ENCODE results near the gene RPL13. TPM values are rescaled to one million over a fixed set of nuclear protein-coding genes. Genes with fewer than 3 reads are reported as not detected.

RPL13 gene
- total and polyA plus RNA-seq, 4 donors = 699 to 2,663 (median 1,571) TPM

DNA sequence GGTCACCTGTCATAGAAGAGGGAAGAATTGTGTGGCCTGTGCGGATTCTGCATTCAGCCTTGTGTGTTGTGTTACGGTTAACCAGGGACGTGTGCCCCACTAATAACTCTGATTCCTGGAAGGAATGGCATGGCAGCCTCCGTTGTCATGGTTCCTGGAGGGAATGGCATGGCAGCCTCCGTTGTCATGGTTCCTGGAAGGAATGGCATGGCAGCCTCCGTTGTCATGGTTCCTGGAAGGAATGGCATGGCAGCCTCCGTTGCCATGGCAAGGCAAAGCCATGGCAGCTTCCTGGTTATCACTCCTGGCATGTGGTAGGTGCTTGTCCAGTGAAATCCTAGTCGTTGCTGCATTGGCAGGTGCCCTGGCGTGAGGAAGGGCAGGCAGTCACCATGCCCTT, 43.4 kb upstream of the RPL13 start:
- WGBS = 81% methylated on average over 9 of the region's 9 CpGs
- Histone ChIP-seq H3K36me3 (ENCODE audit: control insufficient read depth in 4 of 4, insufficient read depth in 3 of 4, low read depth in 1 of 4, low read length in 3 of 4) (peaks cover 10 to 57% (median 35%) of the 10 kb centered on the region in 4 donors), H3K4me3 (ENCODE audit: low read depth in 1 of 3, low read length in 3 of 3) (no peak overlapping the region), H3K9ac (ENCODE audit: low read depth in 1 of 2, low read length in 2 of 2) (no peak overlapping the region), H3K27me3 (ENCODE audit: control insufficient read depth in 4 of 4, insufficient read depth in 4 of 4, low read length in 3 of 4) (no peaks in the 10 kb centered on the region), H3K9me3 (ENCODE audit: control insufficient read depth in 4 of 4, low read length in 3 of 4) (no peaks in the 10 kb centered on the region), H3K27ac (ENCODE audit: low read depth in 1 of 2, low read length in 2 of 2) (no peak overlapping the region), H3K4me1 (ENCODE audit: control insufficient read depth in 4 of 4, insufficient read depth in 4 of 4, low read length in 3 of 4) (no peaks in the 10 kb centered on the region)
- DNase-seq (ENCODE audit: low spot score) = no peak
- TF ChIP-seq GABPA (IDR thresholded peaks at IDR 0.05 in 1 of 2, conservative IDR thresholded peaks at IDR 0.05 in 1 of 2) = no peak

DNA sequence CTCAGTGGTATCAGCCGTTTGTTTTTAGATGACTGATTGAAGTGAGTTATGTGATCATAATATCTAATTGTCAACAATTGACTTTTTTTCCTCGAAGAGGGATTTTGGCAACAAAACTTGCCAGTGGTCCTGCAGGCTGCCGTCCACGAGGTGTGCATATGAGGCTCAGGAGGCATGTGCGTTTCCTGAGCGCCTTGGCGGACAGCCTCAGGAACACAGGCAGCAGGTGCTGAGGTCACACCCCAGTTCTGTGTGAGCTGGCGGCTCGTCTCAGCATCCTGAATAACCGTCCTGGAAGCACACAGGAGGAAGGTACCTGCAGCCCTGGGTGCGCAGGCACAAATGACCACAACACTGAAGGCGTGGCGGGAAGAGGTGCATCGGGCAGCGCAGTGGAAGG, 40.6 kb upstream of the RPL13 start:
- no peaks in the 10 kb centered on the region for H3K9me3 ChIP-seq (ENCODE audit: control insufficient read depth in 4 of 4, low read length in 3 of 4)
- H3K9ac ChIP-seq (ENCODE audit: low read depth in 1 of 2, low read length in 2 of 2) = no peak overlapping the region
- no peak for DNase-seq (ENCODE audit: low spot score)
- WGBS = 93% methylated on average over 15 of the region's 15 CpGs
- TF ChIP-seq RXRA (IDR thresholded peaks at IDR 0.05) (no peak), RAD21 (IDR thresholded peaks at IDR 0.05) (no peak)
- H3K4me3 ChIP-seq (ENCODE audit: low read depth in 1 of 3, low read length in 3 of 3) = no peak overlapping the region
- H3K27ac ChIP-seq (ENCODE audit: low read depth in 1 of 2, low read length in 2 of 2) = no peak overlapping the region
- peaks cover 12 to 67% (median 32%) of the 10 kb centered on the region in 4 donors for H3K36me3 ChIP-seq (ENCODE audit: control insufficient read depth in 4 of 4, insufficient read depth in 3 of 4, low read depth in 1 of 4, low read length in 3 of 4)
- H3K27me3 ChIP-seq (ENCODE audit: control insufficient read depth in 4 of 4, insufficient read depth in 4 of 4, low read length in 3 of 4) = no peaks in the 10 kb centered on the region
- H3K4me1 ChIP-seq (ENCODE audit: control insufficient read depth in 4 of 4, insufficient read depth in 4 of 4, low read length in 3 of 4) = no peaks in the 10 kb centered on the region

DNA sequence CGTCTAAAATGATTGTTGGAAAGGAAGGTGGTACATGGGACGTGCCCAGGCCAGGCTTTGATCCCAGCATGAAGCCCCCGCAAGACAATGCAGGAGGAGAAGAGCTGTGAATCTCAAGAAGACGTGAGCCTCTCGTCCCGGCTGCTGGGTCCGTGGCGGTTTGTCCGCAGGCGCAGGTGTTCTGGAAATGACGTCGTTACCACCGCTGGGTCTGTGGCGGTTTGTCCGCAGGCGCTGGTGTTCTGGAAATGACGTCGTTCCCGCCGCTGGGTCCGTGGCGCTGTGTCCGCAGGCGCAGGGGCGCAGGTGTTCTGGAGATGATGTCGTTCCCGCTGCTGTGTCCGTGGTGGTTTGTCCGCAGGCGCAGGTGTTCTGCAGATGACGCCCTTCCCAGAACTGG, 38.2 kb upstream of the RPL13 start:
- Histone ChIP-seq H3K4me1 (ENCODE audit: control insufficient read depth in 4 of 4, insufficient read depth in 4 of 4, low read length in 3 of 4) (no peaks in the 10 kb centered on the region), H3K9me3 (ENCODE audit: control insufficient read depth in 4 of 4, low read length in 3 of 4) (no peaks in the 10 kb centered on the region), H3K27ac (ENCODE audit: low read depth in 1 of 2, low read length in 2 of 2) (no peak overlapping the region), H3K36me3 (ENCODE audit: control insufficient read depth in 4 of 4, insufficient read depth in 3 of 4, low read depth in 1 of 4, low read length in 3 of 4) (peaks cover 19 to 79% (median 45%) of the 10 kb centered on the region in 4 donors), H3K27me3 (ENCODE audit: control insufficient read depth in 4 of 4, insufficient read depth in 4 of 4, low read length in 3 of 4) (no peaks in the 10 kb centered on the region), H3K4me3 (ENCODE audit: low read depth in 1 of 3, low read length in 3 of 3) (no peak overlapping the region), H3K9ac (ENCODE audit: low read depth in 1 of 2, low read length in 2 of 2) (no peak overlapping the region)
- no peak for DNase-seq (ENCODE audit: low spot score)
- TF ChIP-seq, protein P1, sequence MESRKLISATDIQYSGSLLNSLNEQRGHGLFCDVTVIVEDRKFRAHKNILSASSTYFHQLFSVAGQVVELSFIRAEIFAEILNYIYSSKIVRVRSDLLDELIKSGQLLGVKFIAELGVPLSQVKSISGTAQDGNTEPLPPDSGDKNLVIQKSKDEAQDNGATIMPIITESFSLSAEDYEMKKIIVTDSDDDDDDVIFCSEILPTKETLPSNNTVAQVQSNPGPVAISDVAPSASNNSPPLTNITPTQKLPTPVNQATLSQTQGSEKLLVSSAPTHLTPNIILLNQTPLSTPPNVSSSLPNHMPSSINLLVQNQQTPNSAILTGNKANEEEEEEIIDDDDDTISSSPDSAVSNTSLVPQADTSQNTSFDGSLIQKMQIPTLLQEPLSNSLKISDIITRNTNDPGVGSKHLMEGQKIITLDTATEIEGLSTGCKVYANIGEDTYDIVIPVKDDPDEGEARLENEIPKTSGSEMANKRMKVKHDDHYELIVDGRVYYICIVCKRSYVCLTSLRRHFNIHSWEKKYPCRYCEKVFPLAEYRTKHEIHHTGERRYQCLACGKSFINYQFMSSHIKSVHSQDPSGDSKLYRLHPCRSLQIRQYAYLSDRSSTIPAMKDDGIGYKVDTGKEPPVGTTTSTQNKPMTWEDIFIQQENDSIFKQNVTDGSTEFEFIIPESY (IDR thresholded peaks at IDR 0.05) = no peak
- no peak for TF ChIP-seq TAF1 (conservative IDR thresholded peaks at IDR 0.05)
- no peak for TF ChIP-seq RXRA (IDR thresholded peaks at IDR 0.05)
- no peak for TF ChIP-seq FOXA2 (IDR thresholded peaks at IDR 0.05)
- no peak for TF ChIP-seq JUND (IDR thresholded peaks at IDR 0.05)
- no peak for TF ChIP-seq NR2F2 (IDR thresholded peaks at IDR 0.05)
- no peak for TF ChIP-seq GABPA (IDR thresholded peaks at IDR 0.05 in 1 of 2, conservative IDR thresholded peaks at IDR 0.05 in 1 of 2)
- TF ChIP-seq HNF4G (IDR thresholded peaks at IDR 0.05) = no peak
- TF ChIP-seq, protein P2, sequence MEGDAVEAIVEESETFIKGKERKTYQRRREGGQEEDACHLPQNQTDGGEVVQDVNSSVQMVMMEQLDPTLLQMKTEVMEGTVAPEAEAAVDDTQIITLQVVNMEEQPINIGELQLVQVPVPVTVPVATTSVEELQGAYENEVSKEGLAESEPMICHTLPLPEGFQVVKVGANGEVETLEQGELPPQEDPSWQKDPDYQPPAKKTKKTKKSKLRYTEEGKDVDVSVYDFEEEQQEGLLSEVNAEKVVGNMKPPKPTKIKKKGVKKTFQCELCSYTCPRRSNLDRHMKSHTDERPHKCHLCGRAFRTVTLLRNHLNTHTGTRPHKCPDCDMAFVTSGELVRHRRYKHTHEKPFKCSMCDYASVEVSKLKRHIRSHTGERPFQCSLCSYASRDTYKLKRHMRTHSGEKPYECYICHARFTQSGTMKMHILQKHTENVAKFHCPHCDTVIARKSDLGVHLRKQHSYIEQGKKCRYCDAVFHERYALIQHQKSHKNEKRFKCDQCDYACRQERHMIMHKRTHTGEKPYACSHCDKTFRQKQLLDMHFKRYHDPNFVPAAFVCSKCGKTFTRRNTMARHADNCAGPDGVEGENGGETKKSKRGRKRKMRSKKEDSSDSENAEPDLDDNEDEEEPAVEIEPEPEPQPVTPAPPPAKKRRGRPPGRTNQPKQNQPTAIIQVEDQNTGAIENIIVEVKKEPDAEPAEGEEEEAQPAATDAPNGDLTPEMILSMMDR (IDR thresholded peaks at IDR 0.05; ENCODE audit: low read depth, low read length, missing input control) = no peak
- TF ChIP-seq EGR1 (IDR thresholded peaks at IDR 0.05; ENCODE audit: low read depth in 2 of 2) = no peak
- TF ChIP-seq, protein P3, sequence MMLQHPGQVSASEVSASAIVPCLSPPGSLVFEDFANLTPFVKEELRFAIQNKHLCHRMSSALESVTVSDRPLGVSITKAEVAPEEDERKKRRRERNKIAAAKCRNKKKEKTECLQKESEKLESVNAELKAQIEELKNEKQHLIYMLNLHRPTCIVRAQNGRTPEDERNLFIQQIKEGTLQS (IDR thresholded peaks at IDR 0.05) = no peak
- TF ChIP-seq, protein P4, sequence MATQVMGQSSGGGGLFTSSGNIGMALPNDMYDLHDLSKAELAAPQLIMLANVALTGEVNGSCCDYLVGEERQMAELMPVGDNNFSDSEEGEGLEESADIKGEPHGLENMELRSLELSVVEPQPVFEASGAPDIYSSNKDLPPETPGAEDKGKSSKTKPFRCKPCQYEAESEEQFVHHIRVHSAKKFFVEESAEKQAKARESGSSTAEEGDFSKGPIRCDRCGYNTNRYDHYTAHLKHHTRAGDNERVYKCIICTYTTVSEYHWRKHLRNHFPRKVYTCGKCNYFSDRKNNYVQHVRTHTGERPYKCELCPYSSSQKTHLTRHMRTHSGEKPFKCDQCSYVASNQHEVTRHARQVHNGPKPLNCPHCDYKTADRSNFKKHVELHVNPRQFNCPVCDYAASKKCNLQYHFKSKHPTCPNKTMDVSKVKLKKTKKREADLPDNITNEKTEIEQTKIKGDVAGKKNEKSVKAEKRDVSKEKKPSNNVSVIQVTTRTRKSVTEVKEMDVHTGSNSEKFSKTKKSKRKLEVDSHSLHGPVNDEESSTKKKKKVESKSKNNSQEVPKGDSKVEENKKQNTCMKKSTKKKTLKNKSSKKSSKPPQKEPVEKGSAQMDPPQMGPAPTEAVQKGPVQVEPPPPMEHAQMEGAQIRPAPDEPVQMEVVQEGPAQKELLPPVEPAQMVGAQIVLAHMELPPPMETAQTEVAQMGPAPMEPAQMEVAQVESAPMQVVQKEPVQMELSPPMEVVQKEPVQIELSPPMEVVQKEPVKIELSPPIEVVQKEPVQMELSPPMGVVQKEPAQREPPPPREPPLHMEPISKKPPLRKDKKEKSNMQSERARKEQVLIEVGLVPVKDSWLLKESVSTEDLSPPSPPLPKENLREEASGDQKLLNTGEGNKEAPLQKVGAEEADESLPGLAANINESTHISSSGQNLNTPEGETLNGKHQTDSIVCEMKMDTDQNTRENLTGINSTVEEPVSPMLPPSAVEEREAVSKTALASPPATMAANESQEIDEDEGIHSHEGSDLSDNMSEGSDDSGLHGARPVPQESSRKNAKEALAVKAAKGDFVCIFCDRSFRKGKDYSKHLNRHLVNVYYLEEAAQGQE (IDR thresholded peaks at IDR 0.05) = no peak
- TF ChIP-seq RAD21 (IDR thresholded peaks at IDR 0.05) = no peak
- no peak for TF ChIP-seq YY1 (IDR thresholded peaks at IDR 0.05)
- no peak for TF ChIP-seq SP1 (IDR thresholded peaks at IDR 0.05)
- no peak for TF ChIP-seq FOXA1 (IDR thresholded peaks at IDR 0.05)
- TF ChIP-seq HNF4A (conservative IDR thresholded peaks at IDR 0.05) = no peak
- TF ChIP-seq, protein P5, sequence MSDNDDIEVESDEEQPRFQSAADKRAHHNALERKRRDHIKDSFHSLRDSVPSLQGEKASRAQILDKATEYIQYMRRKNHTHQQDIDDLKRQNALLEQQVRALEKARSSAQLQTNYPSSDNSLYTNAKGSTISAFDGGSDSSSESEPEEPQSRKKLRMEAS (IDR thresholded peaks at IDR 0.05) = no peak
- 97% methylated on average over 31 of the region's 31 CpGs for WGBS
